Measurements from ENCODE around the gene TPRX2.
"Not testable (repeated sequence)": the region's sequence is repeated elsewhere in the genome, so short reads cannot be mapped to it uniquely, and the experiment has no call there.

The TPRX2 gene

GRCh38 chr19:47860602-47861297 lies 1.7 kb downstream of the TPRX2 start:
- no peak for DNase-seq (ENCODE audit: insufficient read length, low spot score)
- no peak for FAIRE-seq
- TF ChIP-seq PAX5 (IDR thresholded peaks at IDR 0.05; ENCODE audit: insufficient read depth, low read length, severe bottlenecking) (no peak), POLR2AphosphoS5 (IDR thresholded peaks at IDR 0.05; ENCODE audit: low read depth, low read length) (no peak), TAF1 (IDR thresholded peaks at IDR 0.05; ENCODE audit: low read depth, low read length) (no peak), SPI1 (IDR thresholded peaks at IDR 0.05; ENCODE audit: low read depth, low read length) (no peak), POLR2A (IDR thresholded peaks at IDR 0.05; ENCODE audit: low read depth, low read length) (no peak), POU2F2 (IDR thresholded peaks at IDR 0.05; ENCODE audit: low read depth, low read length) (no peak)

- DNase-seq (ENCODE audit: insufficient read length, low spot score) (no peak), FAIRE-seq (no peak)
- TF ChIP-seq SPI1 (IDR thresholded peaks at IDR 0.05; ENCODE audit: low read depth, low read length) (no peak), PAX5 (IDR thresholded peaks at IDR 0.05; ENCODE audit: insufficient read depth, low read length, severe bottlenecking) (no peak), POU2F2 (IDR thresholded peaks at IDR 0.05; ENCODE audit: low read depth, low read length) (no peak)
Measured at GRCh38 chr19:47861630-47862029, 2.6 kb downstream of the TPRX2 start.

GRCh38 chr19:47863514-47863936 lies 4.5 kb downstream of the TPRX2 start:
- no peak for TF ChIP-seq PAX5 (IDR thresholded peaks at IDR 0.05; ENCODE audit: insufficient read depth, low read length, severe bottlenecking)
- no peak for TF ChIP-seq POU2F2 (IDR thresholded peaks at IDR 0.05; ENCODE audit: low read depth, low read length)
- no peak for TF ChIP-seq TAF1 (IDR thresholded peaks at IDR 0.05; ENCODE audit: low read depth, low read length)
- no peak for TF ChIP-seq SPI1 (IDR thresholded peaks at IDR 0.05; ENCODE audit: low read depth, low read length)
- DNase-seq (ENCODE audit: insufficient read length, low spot score) = peak; percentile 88
- FAIRE-seq = peak; percentile 76

GRCh38 chr19:47865166-47865565 lies 6.1 kb downstream of the TPRX2 start:
- DNase-seq (ENCODE audit: insufficient read length, low spot score) (no peak), FAIRE-seq (no peak)
- TF ChIP-seq PAX5 (IDR thresholded peaks at IDR 0.05; ENCODE audit: insufficient read depth, low read length, severe bottlenecking) (no peak), TAF1 (IDR thresholded peaks at IDR 0.05; ENCODE audit: low read depth, low read length) (no peak), POLR2A (IDR thresholded peaks at IDR 0.05; ENCODE audit: low read depth, low read length) (no peak), POU2F2 (IDR thresholded peaks at IDR 0.05; ENCODE audit: low read depth, low read length) (no peak), POLR2AphosphoS5 (IDR thresholded peaks at IDR 0.05; ENCODE audit: low read depth, low read length) (no peak), SPI1 (IDR thresholded peaks at IDR 0.05; ENCODE audit: low read depth, low read length) (no peak)

- FAIRE-seq (no peak), DNase-seq (ENCODE audit: insufficient read length, low spot score) (no peak)
- no peak for TF ChIP-seq TAF1 (IDR thresholded peaks at IDR 0.05; ENCODE audit: low read depth, low read length)
- no peak for TF ChIP-seq POLR2A (IDR thresholded peaks at IDR 0.05; ENCODE audit: low read depth, low read length)
- TF ChIP-seq POU2F2 (IDR thresholded peaks at IDR 0.05; ENCODE audit: low read depth, low read length) = no peak
Measured at GRCh38 chr19:47878906-47879305, 19.9 kb downstream of the TPRX2 start.

GRCh38 chr19:47879385-47879784 lies 20.4 kb downstream of the TPRX2 start:
- not testable (repeated sequence) for FAIRE-seq

GRCh38 chr19:47881757-47882156 lies 22.7 kb downstream of the TPRX2 start:
- no peak for DNase-seq (ENCODE audit: insufficient read length, low spot score)
- FAIRE-seq = no peak
- TF ChIP-seq POLR2A (IDR thresholded peaks at IDR 0.05; ENCODE audit: low read depth, low read length) (no peak), POU2F2 (IDR thresholded peaks at IDR 0.05; ENCODE audit: low read depth, low read length) (no peak), TAF1 (IDR thresholded peaks at IDR 0.05; ENCODE audit: low read depth, low read length) (no peak), SPI1 (IDR thresholded peaks at IDR 0.05; ENCODE audit: low read depth, low read length) (no peak), POLR2AphosphoS5 (IDR thresholded peaks at IDR 0.05; ENCODE audit: low read depth, low read length) (no peak), PAX5 (IDR thresholded peaks at IDR 0.05; ENCODE audit: insufficient read depth, low read length, severe bottlenecking) (no peak)

More at GRCh38 chr19:47879385-47879784, 20.4 kb downstream of the TPRX2 start:
- DNase-seq (ENCODE audit: insufficient read length, low spot score) = not testable (repeated sequence)

- FAIRE-seq = no peak
- TF ChIP-seq TAF1 (IDR thresholded peaks at IDR 0.05; ENCODE audit: low read depth, low read length) = no peak
- TF ChIP-seq POU2F2 (IDR thresholded peaks at IDR 0.05; ENCODE audit: low read depth, low read length) = no peak
- TF ChIP-seq POLR2AphosphoS5 (IDR thresholded peaks at IDR 0.05; ENCODE audit: low read depth, low read length) = no peak
- TF ChIP-seq PAX5 (IDR thresholded peaks at IDR 0.05; ENCODE audit: insufficient read depth, low read length, severe bottlenecking) = no peak
- TF ChIP-seq SPI1 (IDR thresholded peaks at IDR 0.05; ENCODE audit: low read depth, low read length) = no peak
- TF ChIP-seq POLR2A (IDR thresholded peaks at IDR 0.05; ENCODE audit: low read depth, low read length) = no peak
- no peak for DNase-seq (ENCODE audit: insufficient read length, low spot score)
Measured at GRCh38 chr19:47882890-47883289, 23.9 kb downstream of the TPRX2 start.

GRCh38 chr19:47885067-47885463 lies 26.0 kb downstream of the TPRX2 start:
- no peak for DNase-seq (ENCODE audit: insufficient read length, low spot score)
- TF ChIP-seq TAF1 (IDR thresholded peaks at IDR 0.05; ENCODE audit: low read depth, low read length) = no peak
- TF ChIP-seq POU2F2 (IDR thresholded peaks at IDR 0.05; ENCODE audit: low read depth, low read length) = no peak
- TF ChIP-seq SPI1 (IDR thresholded peaks at IDR 0.05; ENCODE audit: low read depth, low read length) = no peak
- TF ChIP-seq POLR2A (IDR thresholded peaks at IDR 0.05; ENCODE audit: low read depth, low read length) = no peak
- TF ChIP-seq PAX5 (IDR thresholded peaks at IDR 0.05; ENCODE audit: insufficient read depth, low read length, severe bottlenecking) = no peak
- TF ChIP-seq POLR2AphosphoS5 (IDR thresholded peaks at IDR 0.05; ENCODE audit: low read depth, low read length) = no peak
- no peak for FAIRE-seq

GRCh38 chr19:47886010-47886559 lies 27.1 kb downstream of the TPRX2 start, which contains the start of gene SULT2A1:
Gene SULT2A1 (minus strand): TSS chr19:47886315. CDS start chr19:47886257, 58 bp downstream.
- TF ChIP-seq POU2F2 (IDR thresholded peaks at IDR 0.05; ENCODE audit: low read depth, low read length) = no peak
- no peak for TF ChIP-seq TAF1 (IDR thresholded peaks at IDR 0.05; ENCODE audit: low read depth, low read length)
- TF ChIP-seq SPI1 (IDR thresholded peaks at IDR 0.05; ENCODE audit: low read depth, low read length) = no peak
- no peak for TF ChIP-seq POLR2A (IDR thresholded peaks at IDR 0.05; ENCODE audit: low read depth, low read length)
- TF ChIP-seq PAX5 (IDR thresholded peaks at IDR 0.05; ENCODE audit: insufficient read depth, low read length, severe bottlenecking) = no peak
- TF ChIP-seq POLR2AphosphoS5 (IDR thresholded peaks at IDR 0.05; ENCODE audit: low read depth, low read length) = no peak

More at GRCh38 chr19:47886010-47886559, 27.1 kb downstream of the TPRX2 start, which contains the start of gene SULT2A1:
- no peak for DNase-seq (ENCODE audit: insufficient read length, low spot score)
- FAIRE-seq = no peak
